ENCODE data around the gene WWC2. TPM values are rescaled to one million over a fixed set of nuclear protein-coding genes. Genes with fewer than 3 reads are reported as not detected.

WWC2 gene
- 22.7 and 23.7 TPM in 2 replicates for total RNA-seq

DNA sequence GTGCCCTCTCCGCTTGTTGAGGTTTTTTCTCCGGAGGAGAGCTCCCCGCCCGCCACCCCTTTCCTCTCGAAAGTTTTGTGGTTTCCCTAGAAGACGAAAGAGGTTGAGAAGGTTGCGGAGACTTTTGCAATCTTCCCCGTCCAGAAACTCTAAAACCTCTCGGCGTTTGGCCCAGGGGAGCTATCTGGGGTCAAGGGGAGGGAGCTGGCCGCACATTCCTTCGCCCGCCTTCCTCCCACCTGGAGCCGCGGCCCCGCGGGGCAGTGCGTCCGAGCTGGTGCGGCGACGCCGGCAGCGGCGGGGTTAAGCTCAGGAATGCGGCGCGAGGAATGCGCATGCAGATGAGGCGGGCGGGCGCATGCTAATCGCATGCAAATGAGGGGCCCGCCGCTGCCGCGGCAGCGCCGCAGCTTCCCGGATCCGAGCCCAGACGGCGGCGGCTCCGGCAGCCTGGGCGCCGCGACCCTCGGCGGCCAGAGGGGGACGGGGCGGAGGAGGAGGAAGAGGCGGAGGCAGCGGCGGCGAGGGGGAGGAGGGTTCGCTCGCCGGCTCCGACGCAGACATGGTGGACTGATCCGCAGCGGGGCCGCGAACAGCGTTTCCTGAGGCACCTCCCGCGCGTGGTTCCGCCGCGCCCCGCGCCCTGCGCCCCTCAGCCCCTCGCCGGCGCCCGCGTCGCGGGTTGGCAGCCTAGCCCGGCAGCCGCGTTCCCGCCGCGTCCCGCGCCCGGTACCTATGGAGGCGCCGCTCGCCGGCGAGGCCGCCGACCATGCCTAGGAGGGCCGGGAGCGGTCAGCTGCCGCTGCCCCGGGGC lies at the start of gene WWC2:
TSS of gene WWC2 (plus strand) at position 535 of the 814 bp plus-strand sequence. CDS start at position 770, 235 bp downstream.

DNA sequence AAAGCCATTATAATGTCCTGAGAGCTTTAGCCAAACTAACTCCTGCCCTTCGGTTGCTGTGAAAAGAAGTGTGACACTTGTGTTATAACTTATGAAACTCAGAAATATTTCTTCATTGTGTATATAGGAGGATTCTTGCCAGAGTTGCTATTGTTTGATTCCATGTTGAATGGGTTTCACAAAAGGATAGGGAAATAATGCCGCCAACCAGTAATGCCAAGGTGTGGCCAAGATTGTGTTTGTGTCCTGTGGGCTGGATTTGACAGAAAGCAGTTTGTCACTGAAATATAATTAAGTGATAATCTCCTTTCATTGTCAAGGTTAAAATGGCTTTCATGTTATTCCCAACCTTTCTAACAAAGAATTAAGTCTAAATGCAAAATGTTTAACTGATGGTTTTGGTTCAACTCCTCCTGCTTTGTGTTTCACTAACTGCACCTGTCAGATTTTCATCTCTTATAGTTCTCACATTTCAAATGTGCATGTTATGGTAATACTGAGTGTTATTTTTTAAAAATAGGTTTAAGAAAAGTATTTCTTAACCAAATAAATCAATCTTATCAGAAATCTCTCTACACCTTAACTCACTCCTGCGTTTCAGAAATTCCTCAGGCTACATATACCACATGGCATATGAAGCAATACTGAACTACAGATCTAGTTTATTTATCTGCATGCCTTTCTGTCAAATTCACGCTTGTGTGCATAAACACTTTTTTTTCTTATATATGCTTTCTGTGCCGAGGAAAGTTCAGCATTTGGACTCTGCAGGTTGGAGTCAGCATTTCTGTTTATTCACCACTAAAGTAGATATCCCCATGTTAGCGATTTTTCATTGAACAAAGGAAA lies 221.4 kb downstream of the WWC2 start, which contains the start of gene CLDN22:
TSS of gene CLDN22 (minus strand) at position 66 of the 849 bp plus-strand sequence. CDS start at position 8, 58 bp downstream.

DNA sequence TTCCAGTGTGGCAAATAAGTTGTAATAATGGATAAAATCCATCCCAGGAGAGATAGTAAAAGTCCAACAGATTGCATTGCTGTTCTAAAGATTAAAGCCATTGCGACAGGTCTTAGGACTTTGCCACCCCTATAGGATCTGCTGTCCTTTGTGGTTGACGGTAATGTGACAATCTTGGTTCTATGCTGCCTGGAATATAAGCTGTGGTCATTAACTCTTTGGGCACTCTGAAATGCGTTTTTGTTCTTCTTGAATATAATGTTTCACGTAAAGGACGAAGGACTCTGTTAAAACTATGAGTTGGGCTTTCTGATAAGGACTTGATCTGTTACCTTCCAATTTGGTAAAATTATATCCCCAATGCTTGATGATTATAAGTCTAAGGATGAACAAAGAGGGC lies 223.3 kb downstream of the WWC2 start, which contains the start of gene CLDN24:
TSS of gene CLDN24 (minus strand) at position 101 of the 400 bp plus-strand sequence. CDS start at position 101, 0 bp downstream.

Other genes starting within 250 kb of the WWC2 start
- 92.1 and 98.9 TPM in 2 replicates for gene DCTD, start 181.9 kb upstream of the WWC2 start, total RNA-seq
- not detected in 2 replicates for gene CLDN22, start 221.0 kb downstream of the WWC2 start, total RNA-seq
- gene CLDN24, start 223.2 kb downstream of the WWC2 start, total RNA-seq, result not detected in 2 replicates

All from smooth muscle cell of trachea (primary cell).